Mesenchymal stem cell (in vitro differentiated cells and primary cell): ENCODE measurements around the gene R3HCC1L.

Source experiments
- DNase-seq: peaks from one replicate; pipeline ENCODE4 v3.0.0-alpha.2; 2013
- H2AFZ ChIP-seq: one replicate; pipeline ENCODE4 v1.6.1; 2013; ENCODE audit warnings: low read depth, mild to moderate bottlenecking, control low read depth, inconsistent platforms, low read length, moderate library complexity
- H2AK5ac ChIP-seq: 2 replicates; pipeline ENCODE4 v1.6.1; 2013; ENCODE audit warnings: low read length, moderate library complexity, mild to moderate bottlenecking, inconsistent platforms; ENCODE audit not compliant: severe bottlenecking
- H2BK120ac ChIP-seq: one replicate; pipeline ENCODE4 v1.6.1; 2013; ENCODE audit warnings: low read depth, mild to moderate bottlenecking, inconsistent platforms, low read length, moderate library complexity
- H2BK12ac ChIP-seq, 2 experiments: one replicate each; pipeline ENCODE4 v1.6.1; 2013; ENCODE audit warnings: inconsistent platforms in 2 of 2, low read length in 2 of 2, mild to moderate bottlenecking in 2 of 2, moderate library complexity in 2 of 2, control low read depth in 1 of 2
- H2BK15ac ChIP-seq: one replicate; pipeline ENCODE4 v1.6.1; 2013; ENCODE audit warnings: mild to moderate bottlenecking, low read depth, inconsistent platforms; ENCODE audit not compliant: poor library complexity, severe bottlenecking
- H2BK5ac ChIP-seq: 2 replicates; pipeline ENCODE4 v1.6.1; 2013; ENCODE audit warnings: low read depth, mild to moderate bottlenecking, low read length, control low read depth, inconsistent platforms; ENCODE audit not compliant: poor library complexity, severe bottlenecking
- H3K14ac ChIP-seq, 2 experiments: one replicate each; pipeline ENCODE4 v1.6.1; 2013; ENCODE audit warnings: inconsistent platforms in 2 of 2, low read length in 2 of 2, control low read depth in 1 of 2, mild to moderate bottlenecking in 1 of 2, moderate library complexity in 1 of 2
- H3K18ac ChIP-seq, 2 experiments: one replicate each; pipeline ENCODE4 v1.6.1; 2013; ENCODE audit warnings: inconsistent platforms in 2 of 2, low read length in 2 of 2, control low read depth in 1 of 2, low read depth in 1 of 2, mild to moderate bottlenecking in 1 of 2
- H3K23ac ChIP-seq, 2 experiments: one replicate each; pipeline ENCODE4 v1.6.1; 2013; ENCODE audit warnings: inconsistent platforms in 2 of 2, low read length in 2 of 2, mild to moderate bottlenecking in 2 of 2, moderate library complexity in 2 of 2, control low read depth in 1 of 2
- H3K27ac ChIP-seq: 2 replicates; pipeline ENCODE4 v1.5.1; 2013; ENCODE audit warnings: mild to moderate bottlenecking, moderate library complexity, low read length, control low read depth, inconsistent platforms; ENCODE audit not compliant: poor library complexity, severe bottlenecking
- H3K27me3 ChIP-seq, 2 experiments: 2 replicates each; pipeline versions ENCODE4 v1.6.1 to v1.7.0; 2013; ENCODE audit warnings: low read length in 2 of 2, mild to moderate bottlenecking in 2 of 2, moderate library complexity in 2 of 2, control low read depth in 1 of 2, inconsistent platforms in 1 of 2; ENCODE audit not compliant: control insufficient read depth in 1 of 2, insufficient read depth in 1 of 2
- H3K36me3 ChIP-seq, 2 experiments: 2 replicates each; pipeline versions ENCODE4 v1.6.1 to v1.7.0; 2013; ENCODE audit warnings: low read length in 2 of 2, control low read depth in 1 of 2, inconsistent platforms in 1 of 2, low read depth in 1 of 2, mild to moderate bottlenecking in 1 of 2; ENCODE audit not compliant: insufficient read depth in 2 of 2, control insufficient read depth in 1 of 2
- H3K4ac ChIP-seq, 2 experiments: one replicate each; pipeline ENCODE4 v1.6.1; 2013; ENCODE audit warnings: inconsistent platforms in 2 of 2, low read length in 2 of 2, mild to moderate bottlenecking in 2 of 2, moderate library complexity in 2 of 2, control low read depth in 1 of 2, low read depth in 1 of 2
- H3K4me1 ChIP-seq: 2 replicates; pipeline ENCODE4 v1.6.1; 2013; ENCODE audit warnings: low read depth, low read length, control low read depth; ENCODE audit not compliant: control insufficient read depth, insufficient read depth
- H3K4me2 ChIP-seq: 2 replicates; pipeline ENCODE4 v1.6.1; 2013; ENCODE audit warnings: low read length, mild to moderate bottlenecking, inconsistent platforms; ENCODE audit not compliant: poor library complexity, severe bottlenecking
- H3K4me3 ChIP-seq, 2 experiments: 2 replicates each; pipeline versions ENCODE4 v1.5.1 to v1.7.0; 2013; ENCODE audit warnings: low read length in 2 of 2, mild to moderate bottlenecking in 2 of 2, control low read depth in 1 of 2, low read depth in 1 of 2; ENCODE audit not compliant: insufficient read depth in 1 of 2
- H3K79me1 ChIP-seq: replicated peaks from 2 replicates; pipeline ENCODE4 v1.6.1; 2013; ENCODE audit warnings: mild to moderate bottlenecking, control low read depth, low read length, inconsistent platforms; ENCODE audit not compliant: poor library complexity, severe bottlenecking
- H3K9ac ChIP-seq: 2 replicates; pipeline ENCODE4 v1.7.0; 2013; ENCODE audit warnings: mild to moderate bottlenecking, low read length, moderate library complexity
- H3K9me3 ChIP-seq: 2 replicates; pipeline ENCODE4 v1.7.0; 2013; ENCODE audit warnings: mild to moderate bottlenecking, low read length; ENCODE audit not compliant: control insufficient read depth
- H4K8ac ChIP-seq: one replicate; pipeline ENCODE4 v1.6.1; 2013; ENCODE audit warnings: inconsistent platforms, mild to moderate bottlenecking, low read length, moderate library complexity
- H4K91ac ChIP-seq: one replicate; pipeline ENCODE4 v1.6.1; 2013; ENCODE audit warnings: mild to moderate bottlenecking, low read length, inconsistent platforms
- WGBS: methylation state at CpG from one replicate; pipeline ENCODE4 v1.1.7; 2013; ENCODE audit warnings: mixed read lengths; 5-methylcytosine and 5-hydroxymethylcytosine counted together

Gene R3HCC1L

DNA sequence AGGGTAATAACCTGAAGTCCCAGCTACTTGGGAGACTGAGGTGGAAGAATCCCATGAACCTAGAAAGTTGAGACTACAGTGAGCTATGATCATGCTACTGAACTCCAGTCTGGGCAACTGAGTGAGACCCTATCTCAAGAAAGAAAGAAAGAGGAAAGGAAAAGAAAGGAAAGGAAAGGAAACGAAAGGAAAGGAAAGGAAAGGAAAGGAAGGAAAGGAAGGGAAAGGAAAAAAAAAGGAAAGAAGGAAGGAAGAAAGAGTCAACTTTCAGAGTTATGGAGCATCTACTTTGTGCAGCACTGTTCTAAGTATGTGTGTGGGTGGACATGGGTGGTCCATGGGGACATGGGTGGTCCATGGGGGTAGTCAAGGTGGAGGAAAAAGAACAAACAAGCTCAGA is 24.1 kb upstream of the R3HCC1L start:
- H3K14ac ChIP-seq: no peak overlapping the region
- no peaks in the 10 kb centered on the region for H3K36me3 ChIP-seq
- H2BK15ac ChIP-seq: no peak overlapping the region
- no peak overlapping the region for H3K4me2 ChIP-seq
- no peak overlapping the region for H4K91ac ChIP-seq
- no peaks in the 10 kb centered on the region for H3K4me1 ChIP-seq
- no peak overlapping the region for H2AK5ac ChIP-seq
- no peak overlapping the region for H3K9ac ChIP-seq
- no peak overlapping the region for H3K4ac ChIP-seq
- H3K27me3 ChIP-seq: peaks cover 14 to 64% of the 10 kb centered on the region in 2 experiments
- no peak overlapping the region for H2BK5ac ChIP-seq
- H3K18ac ChIP-seq: no peak overlapping the region
- no peak overlapping the region for H3K27ac ChIP-seq
- no peak overlapping the region for H3K23ac ChIP-seq
- H2BK12ac ChIP-seq: no peak overlapping the region
- no peaks in the 10 kb centered on the region for H3K9me3 ChIP-seq
- no peak overlapping the region for H2AFZ ChIP-seq
- 65% methylated on average over 1 of the region's 1 CpG for WGBS
- no peak overlapping the region for H4K8ac ChIP-seq
- no peak overlapping the region for H3K4me3 ChIP-seq
- DNase-seq: no peak
- no peaks in the 10 kb centered on the region for H3K79me1 ChIP-seq
- no peak overlapping the region for H2BK120ac ChIP-seq

DNA sequence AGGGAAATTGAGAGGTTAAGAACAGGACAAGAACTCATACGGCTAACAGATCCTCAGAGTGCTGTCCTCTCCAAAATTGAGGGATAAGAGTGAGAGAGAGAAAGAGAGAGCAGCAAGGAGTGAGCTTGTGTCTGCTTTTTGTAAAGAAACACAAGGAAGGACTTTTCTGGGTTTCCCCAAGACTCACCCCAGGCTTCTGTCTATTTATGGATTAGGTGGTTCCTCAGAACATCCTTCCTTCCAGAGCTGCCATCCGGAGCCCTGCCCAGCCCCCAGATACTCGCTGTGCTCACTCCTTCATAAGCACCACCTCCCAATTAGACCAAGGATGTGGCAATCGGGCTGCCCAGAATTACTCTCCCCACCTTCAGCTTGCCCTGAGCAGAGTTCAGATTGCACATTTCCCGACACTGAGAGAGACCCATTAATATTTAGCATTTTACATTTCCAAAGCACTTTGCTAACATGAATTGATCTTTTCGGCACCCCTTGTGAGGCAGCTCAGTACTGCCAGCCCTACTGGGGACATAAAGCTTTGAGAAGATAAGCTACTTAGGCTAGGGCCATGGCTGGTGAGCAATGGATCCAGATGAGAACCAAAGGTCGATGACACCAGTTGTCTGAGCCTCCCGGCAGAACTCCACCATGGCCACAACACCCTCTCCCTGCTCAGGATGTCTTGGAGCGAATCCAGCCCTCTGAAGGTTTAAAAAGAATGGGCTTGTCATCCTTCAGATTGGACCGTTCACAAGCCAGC is 19.2 kb upstream of the R3HCC1L start:
- H3K18ac ChIP-seq: no peak overlapping the region
- WGBS: 73% methylated on average over 9 of the region's 10 CpGs
- H3K9ac ChIP-seq: no peak overlapping the region
- H3K4me2 ChIP-seq: no peak overlapping the region
- H3K14ac ChIP-seq: no peak overlapping the region
- no peak overlapping the region for H2BK5ac ChIP-seq
- H3K23ac ChIP-seq: no peak overlapping the region
- no peak overlapping the region for H2AFZ ChIP-seq
- no peaks in the 10 kb centered on the region for H3K36me3 ChIP-seq
- H3K27me3 ChIP-seq: peaks cover 16 to 52% of the 10 kb centered on the region in 2 experiments
- no peak overlapping the region for H2BK120ac ChIP-seq
- H3K9me3 ChIP-seq: no peaks in the 10 kb centered on the region
- H4K91ac ChIP-seq: no peak overlapping the region
- H2BK12ac ChIP-seq: no peak overlapping the region
- H3K27ac ChIP-seq: no peak overlapping the region
- H2AK5ac ChIP-seq: no peak overlapping the region
- H3K4me1 ChIP-seq: no peaks in the 10 kb centered on the region
- H3K4ac ChIP-seq: no peak overlapping the region
- no peaks in the 10 kb centered on the region for H3K79me1 ChIP-seq
- H4K8ac ChIP-seq: no peak overlapping the region
- DNase-seq: no peak
- H2BK15ac ChIP-seq: no peak overlapping the region
- no peak overlapping the region for H3K4me3 ChIP-seq

DNA sequence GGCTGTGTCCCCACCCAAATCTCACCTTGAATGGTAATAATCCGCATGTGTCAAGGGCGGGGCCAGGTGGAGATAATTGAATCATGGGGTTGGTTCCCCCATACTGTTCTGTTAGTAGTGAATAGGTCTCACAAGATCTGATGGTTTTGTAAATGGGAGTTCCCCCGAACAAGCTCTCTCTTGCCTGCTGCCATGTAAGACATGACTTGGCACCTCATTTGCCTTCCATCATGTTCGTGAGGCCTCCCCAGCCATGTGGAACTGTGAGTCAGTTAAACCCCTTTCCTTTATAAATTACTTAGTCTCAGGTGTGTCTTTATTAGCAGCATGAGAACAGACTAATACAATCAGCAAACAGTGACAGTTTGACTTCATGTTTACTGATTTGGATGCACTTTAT is 14.6 kb upstream of the R3HCC1L start:
- H2BK5ac ChIP-seq: no peak overlapping the region
- 76% methylated on average over 4 of the region's 4 CpGs for WGBS

DNA sequence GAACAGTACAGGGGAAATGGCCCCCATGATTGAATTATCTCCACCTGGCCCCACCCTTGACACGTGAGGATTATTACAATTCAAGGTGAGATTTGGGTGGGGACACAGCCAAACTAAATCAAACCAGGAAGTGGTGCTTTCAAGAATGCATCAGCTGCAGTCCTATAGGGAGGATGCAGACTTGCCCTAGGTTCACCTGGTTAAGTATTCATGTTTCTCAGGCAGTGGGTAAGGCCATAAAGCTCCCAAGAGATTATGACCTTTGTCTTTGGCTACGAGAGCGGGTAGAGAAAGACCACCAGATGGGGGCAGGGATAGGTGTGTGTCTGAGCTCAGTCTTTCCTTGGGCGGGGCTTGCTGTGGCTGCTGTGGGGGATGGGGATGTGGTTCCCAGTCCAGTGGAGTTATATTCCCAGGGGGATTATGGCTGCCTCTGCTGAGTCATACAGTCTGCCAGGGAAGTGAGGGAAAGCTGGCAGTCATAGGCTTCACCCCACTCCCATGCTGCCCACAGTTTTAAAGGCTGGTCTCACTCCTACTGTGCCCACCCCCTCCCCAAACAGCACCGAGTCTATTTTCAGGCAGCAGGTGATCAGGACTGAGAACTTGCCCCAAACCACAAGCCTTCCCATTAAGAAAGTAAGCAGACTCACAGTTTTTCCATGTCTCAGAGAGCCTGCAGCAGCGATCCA is 8.4 kb upstream of the R3HCC1L start:
- no peak overlapping the region for H2AK5ac ChIP-seq
- DNase-seq: no peak
- no peak overlapping the region for H3K4me3 ChIP-seq
- no peak overlapping the region for H3K14ac ChIP-seq
- H3K4ac ChIP-seq: no peak overlapping the region
- no peak overlapping the region for H2BK5ac ChIP-seq
- H2BK15ac ChIP-seq: no peak overlapping the region
- H3K36me3 ChIP-seq: no peaks in the 10 kb centered on the region
- no peak overlapping the region for H3K23ac ChIP-seq
- no peaks in the 10 kb centered on the region for H3K79me1 ChIP-seq
- no peak overlapping the region for H4K8ac ChIP-seq
- H3K18ac ChIP-seq: no peak overlapping the region
- 87% methylated on average over 6 of the region's 6 CpGs for WGBS
- no peak overlapping the region for H4K91ac ChIP-seq
- H3K9me3 ChIP-seq: peaks cover 3% of the 10 kb centered on the region
- no peak overlapping the region for H3K4me2 ChIP-seq
- H2BK12ac ChIP-seq: no peak overlapping the region
- peaks cover 17 to 18% of the 10 kb centered on the region in 2 experiments for H3K27me3 ChIP-seq
- no peak overlapping the region for H2AFZ ChIP-seq
- H3K4me1 ChIP-seq: no peaks in the 10 kb centered on the region
- H2BK120ac ChIP-seq: no peak overlapping the region
- H3K27ac ChIP-seq: no peak overlapping the region
- no peak overlapping the region for H3K9ac ChIP-seq

More for the DNA sequence above, 14.6 kb upstream of the R3HCC1L start:
- H3K18ac ChIP-seq: no peak overlapping the region
- no peak overlapping the region for H4K8ac ChIP-seq
- no peak overlapping the region for H3K14ac ChIP-seq
- H2BK120ac ChIP-seq: no peak overlapping the region
- H3K4me2 ChIP-seq: no peak overlapping the region
- H3K23ac ChIP-seq: no peak overlapping the region
- H3K36me3 ChIP-seq: no peaks in the 10 kb centered on the region
- no peak overlapping the region for H3K27ac ChIP-seq
- no peak overlapping the region for H2BK15ac ChIP-seq
- H3K9me3 ChIP-seq: peaks cover 3% of the 10 kb centered on the region
- no peaks in the 10 kb centered on the region for H3K4me1 ChIP-seq
- H3K4me3 ChIP-seq: no peak overlapping the region
- no peak for DNase-seq
- H2AK5ac ChIP-seq: no peak overlapping the region
- H3K9ac ChIP-seq: no peak overlapping the region
- no peak overlapping the region for H3K4ac ChIP-seq
- no peak overlapping the region for H4K91ac ChIP-seq
- no peak overlapping the region for H2AFZ ChIP-seq
- peaks cover 6 to 20% of the 10 kb centered on the region in 2 experiments for H3K27me3 ChIP-seq
- no peak overlapping the region for H2BK12ac ChIP-seq
- no peaks in the 10 kb centered on the region for H3K79me1 ChIP-seq
